ENCODE measurements around the gene B4GALT4. TPM values are rescaled to one million over a fixed set of nuclear protein-coding genes. Genes with fewer than 3 reads are reported as not detected.
"Not testable (repeated sequence)": the region's sequence is repeated elsewhere in the genome, so short reads cannot be mapped to it uniquely, and the experiment has no call there.

B4GALT4 gene
- total RNA-seq, 1 experiment from 2014 or later: 37.6 TPM

DNA sequence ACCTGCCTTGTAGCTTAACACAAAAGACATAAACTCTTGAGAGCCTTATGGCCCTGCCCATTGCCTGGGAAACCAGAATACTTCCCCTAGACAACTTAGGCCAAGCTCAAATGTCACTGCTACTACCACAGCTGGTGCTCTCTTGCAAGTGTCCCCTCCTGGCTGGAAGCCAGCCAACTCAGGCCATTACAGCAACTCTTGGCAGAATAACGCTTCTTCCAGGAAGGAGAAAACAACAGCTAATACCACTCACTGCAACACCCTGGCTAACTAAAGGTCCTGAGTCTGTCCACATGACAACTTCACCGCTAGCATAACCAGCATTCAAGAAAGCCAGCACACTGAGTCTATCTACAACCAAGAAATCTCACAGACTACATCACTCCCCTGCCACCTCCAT is 5.1 kb upstream of the B4GALT4 start:
- Histone ChIP-seq H3K4me2 (ENCODE audit: low read length) (no peak overlapping the region), H3K27ac (ENCODE audit: low read length) (no peak overlapping the region), H3K36me3 (ENCODE audit: low read depth, low read length) (no peaks in the 10 kb centered on the region), H3K9ac (ENCODE audit: low read length) (no peak overlapping the region), H4K20me1 (ENCODE audit: low read length) (no peaks in the 10 kb centered on the region), H2AFZ (ENCODE audit: low read length) (no peak overlapping the region), H3K9me3 (ENCODE audit: low read length) (no peaks in the 10 kb centered on the region; the same call in 1 of the 2 replicates), H3K4me1 (ENCODE audit: insufficient read depth, low read length) (peaks cover 6% of the 10 kb centered on the region), H3K9me2 (replicated peaks; ENCODE audit: low read length) (no peaks in the 10 kb centered on the region), H3K4me3 (ENCODE audit: low read length) (no peak overlapping the region), H3F3A (ENCODE audit: low read length, unreplicated experiment) (no peaks in the 10 kb centered on the region), H3K79me2 (ENCODE audit: low read length) (no peaks in the 10 kb centered on the region), H3K27me3 (ENCODE audit: low read length) (no peaks in the 10 kb centered on the region)
- BruUV-seq (replicated peaks): no TSS peak
- ATAC-seq: no peak
- TF ChIP-seq EZH2phosphoT487 (IDR thresholded peaks at IDR 0.05; ENCODE audit: borderline replicate concordance, low read length): no peak
- no peak for TF ChIP-seq CTCF (conservative IDR thresholded peaks at IDR 0.05; ENCODE audit: low read depth, low read length)
- TF ChIP-seq EZH2 (IDR thresholded peaks at IDR 0.05; ENCODE audit: low read length, unreplicated experiment): no peak
- POLR2A ChIA-PET (ENCODE audit: unreplicated experiment): no interaction called here
- no peak for DNase-seq
- CTCF ChIA-PET: no interaction called here
- intact Hi-C loops (cut with micrococcal nuclease): no loop called here

DNA sequence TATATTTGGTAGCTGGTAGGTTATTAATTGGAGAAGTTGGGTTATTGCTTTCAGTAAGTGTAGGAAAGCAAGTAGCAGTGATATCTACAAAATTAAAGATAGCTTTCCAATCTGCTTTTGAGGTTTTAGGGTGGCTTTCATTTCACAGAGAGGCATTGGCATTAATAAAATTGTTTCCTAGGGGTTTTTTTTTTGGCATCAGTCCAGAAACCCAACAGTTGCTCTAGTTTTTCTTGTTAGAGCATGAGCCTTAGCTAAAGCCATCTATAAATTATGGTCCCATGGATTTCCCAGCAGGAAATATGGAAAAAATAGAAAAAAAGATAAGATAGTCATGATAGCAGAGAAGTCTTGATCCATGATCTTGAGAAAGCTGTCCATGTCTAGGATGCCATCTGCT is 3.0 kb upstream of the B4GALT4 start:
- CTCF ChIA-PET: interaction anchor here (0.6 kb wide), 1 partner anchor 106 kb away, joined by 3 read pairs; no protein-coding TSS in a partner anchor
- no peak overlapping the region for H2AFZ ChIP-seq (ENCODE audit: low read length)
- no peaks in the 10 kb centered on the region for H3K36me3 ChIP-seq (ENCODE audit: low read depth, low read length)
- H3K9me3 ChIP-seq (ENCODE audit: low read length): no peaks in the 10 kb centered on the region; the same call in 1 of the 2 replicates
- no peak overlapping the region for H3K4me2 ChIP-seq (ENCODE audit: low read length)
- intact Hi-C loops (cut with micrococcal nuclease): no loop called here
- no TSS peak for BruUV-seq (replicated peaks)
- ATAC-seq: no peak
- H3K4me1 ChIP-seq (ENCODE audit: insufficient read depth, low read length): peaks cover 9% of the 10 kb centered on the region
- no peak overlapping the region for H3K27ac ChIP-seq (ENCODE audit: low read length)
- H3K79me2 ChIP-seq (ENCODE audit: low read length): peaks cover 20% of the 10 kb centered on the region
- no peaks in the 10 kb centered on the region for H4K20me1 ChIP-seq (ENCODE audit: low read length)
- no peak for DNase-seq
- TF ChIP-seq CTCF (conservative IDR thresholded peaks at IDR 0.05; ENCODE audit: low read depth, low read length): no peak
- TF ChIP-seq EZH2phosphoT487 (IDR thresholded peaks at IDR 0.05; ENCODE audit: borderline replicate concordance, low read length): no peak
- no peak for TF ChIP-seq EZH2 (IDR thresholded peaks at IDR 0.05; ENCODE audit: low read length, unreplicated experiment)
- H3K9ac ChIP-seq (ENCODE audit: low read length): no peak overlapping the region
- POLR2A ChIA-PET (ENCODE audit: unreplicated experiment): no interaction called here
- no peak overlapping the region for H3K4me3 ChIP-seq (ENCODE audit: low read length)
- H3F3A ChIP-seq (ENCODE audit: low read length, unreplicated experiment): no peaks in the 10 kb centered on the region
- no peaks in the 10 kb centered on the region for H3K9me2 ChIP-seq (replicated peaks; ENCODE audit: low read length)
- no peaks in the 10 kb centered on the region for H3K27me3 ChIP-seq (ENCODE audit: low read length)

GRCh38 chr3:119243058-119243529 is 2.4 kb upstream of the B4GALT4 start:
- POLR2A ChIA-PET (ENCODE audit: unreplicated experiment): not testable (repeated sequence)

GRCh38 chr3:119242387-119243057 is 1.8 kb upstream of the B4GALT4 start:
- H2AFZ ChIP-seq (ENCODE audit: low read length); BruUV-seq (replicated peaks); H3F3A ChIP-seq (ENCODE audit: low read length, unreplicated experiment); H3K36me3 ChIP-seq (ENCODE audit: low read depth, low read length); H3K9me3 ChIP-seq (ENCODE audit: low read length); H3K4me3 ChIP-seq (ENCODE audit: low read length); intact Hi-C loops (cut with micrococcal nuclease); H3K27ac ChIP-seq (ENCODE audit: low read length); H4K20me1 ChIP-seq (ENCODE audit: low read length); H3K9me2 ChIP-seq (replicated peaks; ENCODE audit: low read length); H3K4me2 ChIP-seq (ENCODE audit: low read length); POLR2A ChIA-PET (ENCODE audit: unreplicated experiment); H3K9ac ChIP-seq (ENCODE audit: low read length); ATAC-seq; DNase-seq; H3K27me3 ChIP-seq (ENCODE audit: low read length): not testable (repeated sequence)
- H3K4me1 ChIP-seq (ENCODE audit: insufficient read depth, low read length): peaks cover 14% of the 10 kb centered on the region
- H3K79me2 ChIP-seq (ENCODE audit: low read length): peaks cover 31% of the 10 kb centered on the region
- CTCF ChIA-PET: interaction anchor here (2.0 kb wide), 2 partner anchors 208 to 359 kb away, joined by 13 to 19 read pairs; partner anchors contain the start of gene IGSF11

More at GRCh38 chr3:119243058-119243529, 2.4 kb upstream of the B4GALT4 start:
- H3K4me2 ChIP-seq (ENCODE audit: low read length); H3K9ac ChIP-seq (ENCODE audit: low read length); H2AFZ ChIP-seq (ENCODE audit: low read length); intact Hi-C loops (cut with micrococcal nuclease); H3K9me3 ChIP-seq (ENCODE audit: low read length); BruUV-seq (replicated peaks); CTCF ChIA-PET; DNase-seq; ATAC-seq; H3K27me3 ChIP-seq (ENCODE audit: low read length); H3K36me3 ChIP-seq (ENCODE audit: low read depth, low read length); H4K20me1 ChIP-seq (ENCODE audit: low read length); H3K9me2 ChIP-seq (replicated peaks; ENCODE audit: low read length); H3F3A ChIP-seq (ENCODE audit: low read length, unreplicated experiment); H3K4me3 ChIP-seq (ENCODE audit: low read length); H3K27ac ChIP-seq (ENCODE audit: low read length): not testable (repeated sequence)
- Histone ChIP-seq H3K79me2 (ENCODE audit: low read length) (peaks cover 26% of the 10 kb centered on the region), H3K4me1 (ENCODE audit: insufficient read depth, low read length) (peaks cover 14% of the 10 kb centered on the region)
